Stimulated activated naive CD8-positive, alpha-beta T cell treated with anti-CD3 and anti-CD28 coated beads, Interleukin-15, Interleukin-2, amounts not matched to agents 100 U/mL and 50 U/mL, for 24 hours (primary cell): Measurements from ENCODE around the gene UBIAD1.
"Not testable (repeated sequence)": the region's sequence is repeated elsewhere in the genome, so short reads cannot be mapped to it uniquely, and the experiment has no call there.

Source experiments
- ATAC-seq: fragments of 150-1000 bp; cut with Tn5 transposase; one replicate; pipeline ENCODE4 v1.10.0; 2021
- DNase-seq: peaks from one replicate; pipeline ENCODE4 v3.0.0; 2021

The UBIAD1 gene

GRCh38 chr1:11272832-11273594 lies at the start of gene UBIAD1:
Gene UBIAD1 (plus strand): TSS chr1:11273198. CDS start chr1:11273532, 334 bp downstream.
- ATAC-seq (peak; percentile 90), DNase-seq (peak; percentile 90)

GRCh38 chr1:11227106-11228077 lies 45.6 kb upstream of the UBIAD1 start:
- no peak for ATAC-seq
- DNase-seq: no peak

GRCh38 chr1:11229203-11229602 lies 43.8 kb upstream of the UBIAD1 start:
- ATAC-seq: no peak
- DNase-seq: no peak

- ATAC-seq (no peak), DNase-seq (no peak)
Observed at GRCh38 chr1:11233208-11233607, 39.8 kb upstream of the UBIAD1 start.

- ATAC-seq (no peak), DNase-seq (no peak)
Observed at GRCh38 chr1:11237356-11237755, 35.6 kb upstream of the UBIAD1 start.

GRCh38 chr1:11238311-11238710 lies 34.7 kb upstream of the UBIAD1 start:
- ATAC-seq (no peak), DNase-seq (no peak)

- ATAC-seq: no peak
- DNase-seq: no peak
Observed at GRCh38 chr1:11245248-11245647, 27.8 kb upstream of the UBIAD1 start.

GRCh38 chr1:11245904-11246719 lies 26.9 kb upstream of the UBIAD1 start:
- ATAC-seq: no peak
- no peak for DNase-seq

- no peak for ATAC-seq
- DNase-seq: no peak
Observed at GRCh38 chr1:11248169-11248568, 24.8 kb upstream of the UBIAD1 start.

GRCh38 chr1:11252538-11252937 lies 20.5 kb upstream of the UBIAD1 start:
- DNase-seq: no peak
- no peak for ATAC-seq

GRCh38 chr1:11253226-11253625 lies 19.8 kb upstream of the UBIAD1 start:
- no peak for ATAC-seq
- DNase-seq: no peak

GRCh38 chr1:11256299-11256698 lies 16.7 kb upstream of the UBIAD1 start:
- DNase-seq (no peak), ATAC-seq (no peak)

- ATAC-seq: peak; percentile 99
Observed at GRCh38 chr1:11262171-11263049, 10.6 kb upstream of the UBIAD1 start, which contains the start of gene MTOR. Gene MTOR (minus strand): TSS chr1:11262551. CDS start chr1:11259409, 3,142 bp downstream.

GRCh38 chr1:11266268-11267074 lies 6.5 kb upstream of the UBIAD1 start:
- DNase-seq (no peak), ATAC-seq (no peak)

More at GRCh38 chr1:11262171-11263049, 10.6 kb upstream of the UBIAD1 start, which contains the start of gene MTOR:
- DNase-seq: peak; percentile 94

- not testable (repeated sequence) for DNase-seq, ATAC-seq
Observed at GRCh38 chr1:11267350-11268337, 5.4 kb upstream of the UBIAD1 start.

- no peak for ATAC-seq
- DNase-seq: no peak
Observed at GRCh38 chr1:11272544-11272831, 510 bp upstream of the UBIAD1 start.

GRCh38 chr1:11273595-11274234 lies 717 bp downstream of the UBIAD1 start:
- DNase-seq (no peak), ATAC-seq (peak; percentile 56)

GRCh38 chr1:11279152-11279551 lies 6.2 kb downstream of the UBIAD1 start:
- ATAC-seq (no peak), DNase-seq (no peak)

GRCh38 chr1:11279630-11280029 lies 6.6 kb downstream of the UBIAD1 start:
- DNase-seq: no peak
- ATAC-seq: no peak
